Neural progenitor cell (in vitro differentiated cells): Measurements from ENCODE around the gene MAP3K6. TPM values are rescaled to one million over a fixed set of nuclear protein-coding genes. Genes with fewer than 3 reads are reported as not detected.

Source experiments
- DNase-seq: peaks from one replicate; pipeline ENCODE4 v3.0.0-alpha.2; 2016; ENCODE audit warnings: low spot score
- H2AFZ ChIP-seq: fragments of 200-600 bp; sonication (generic); replicated peaks from 2 replicates; pipeline ENCODE4 v1.6.1; 2016; ENCODE audit warnings: antibody characterized with exemption
- H3F3A ChIP-seq: fragments of 200-600 bp; sonication (generic); 2 replicates; pipeline ENCODE4 v1.6.1; 2016; ENCODE audit warnings: antibody characterized with exemption, low read depth
- H3K27ac ChIP-seq: fragments of 200-600 bp; sonication (generic); 2 replicates; pipeline ENCODE4 v1.5.1; 2016; ENCODE audit warnings: mild to moderate bottlenecking
- H3K27me3 ChIP-seq: fragments of 200-600 bp; sonication (generic); 2 replicates; pipeline ENCODE4 v1.6.1; 2016; ENCODE audit warnings: mild to moderate bottlenecking, moderate library complexity
- H3K36me3 ChIP-seq: fragments of 200-600 bp; sonication (generic); 2 replicates; pipeline ENCODE4 v1.5.1; 2016
- H3K4me1 ChIP-seq: fragments of 200-600 bp; sonication (generic); 2 replicates; pipeline ENCODE4 v1.6.1; 2016; ENCODE audit warnings: mixed run types
- H3K4me2 ChIP-seq: fragments of 200-600 bp; sonication (generic); 2 replicates; pipeline ENCODE4 v1.6.1; 2016
- H3K4me3 ChIP-seq: fragments of 200-600 bp; sonication (generic); 2 replicates; pipeline ENCODE4 v1.5.1; 2016
- H3K79me2 ChIP-seq: fragments of 200-600 bp; sonication (generic); 2 replicates; pipeline ENCODE4 v1.6.1; 2016; ENCODE audit warnings: low read depth
- H3K9ac ChIP-seq: fragments of 200-600 bp; sonication (generic); 2 replicates; pipeline ENCODE4 v1.6.1; 2016
- H3K9me3 ChIP-seq: fragments of 200-600 bp; sonication (generic); 2 replicates; pipeline ENCODE4 v1.5.1; 2016; ENCODE audit warnings: low read depth
- H4K20me1 ChIP-seq: fragments of 200-600 bp; sonication (generic); 2 replicates; pipeline ENCODE4 v1.6.1; 2016; ENCODE audit warnings: low read depth
- H3K27ac Mint-ChIP-seq: 3 replicates; pipeline ENCODE4 v1.8.0; 2021; ENCODE audit warnings: mixed read lengths
- H3K27me3 Mint-ChIP-seq: 2 replicates; pipeline ENCODE4 v1.8.0; 2022; ENCODE audit warnings: low read depth, mild to moderate bottlenecking, inconsistent platforms, moderate library complexity, mixed read lengths; ENCODE audit not compliant: insufficient read depth
- H3K36me3 Mint-ChIP-seq: 3 replicates; pipeline ENCODE4 v1.8.0; 2021; ENCODE audit warnings: mixed read lengths
- H3K4me1 Mint-ChIP-seq: 3 replicates; pipeline ENCODE4 v1.8.0; 2021; ENCODE audit warnings: mixed read lengths
- H3K4me3 Mint-ChIP-seq: 3 replicates; pipeline ENCODE4 v1.8.0; 2021; ENCODE audit warnings: mild to moderate bottlenecking, moderate library complexity, mixed read lengths
- H3K9me3 Mint-ChIP-seq: 3 replicates; pipeline ENCODE4 v1.8.0; 2020; ENCODE audit warnings: mixed read lengths
- CTCF ChIP-seq: fragments of 200-600 bp; sonication (generic); IDR thresholded peaks from 2 replicates; pipeline ENCODE4 v1.5.1; 2017; ENCODE audit warnings: antibody characterized with exemption, mild to moderate bottlenecking
- EZH2 ChIP-seq: fragments of 200-600 bp; sonication (generic); IDR thresholded peaks from 2 replicates; pipeline ENCODE4 v1.6.1; 2017; ENCODE audit warnings: antibody characterized with exemption, mild to moderate bottlenecking, moderate library complexity
- EZH2phosphoT487 ChIP-seq: fragments of 200-600 bp; sonication (generic); IDR thresholded peaks from 2 replicates; pipeline ENCODE4 v1.6.1; 2017; ENCODE audit warnings: antibody characterized with exemption
- total RNA-seq: library from RNA; depleted of rRNA; stranded (reverse); fragments of >200 nt; gene quantifications from 2 replicates; pipeline ENCODE4 v1.2.3, GENCODE V29; 2015; ENCODE audit warnings: low replicate concordance

The MAP3K6 gene
- total RNA-seq, 1 donor from 2014 or later, result 1.9 TPM

GRCh38 chr1:27395441-27396195 lies 28.9 kb upstream of the MAP3K6 start:
- Histone ChIP-seq H3F3A (peaks cover 15% of the 10 kb centered on the region), H3K9me3 (no peaks in the 10 kb centered on the region), H2AFZ (no peak overlapping the region), H3K27me3 (no peaks in the 10 kb centered on the region), H3K79me2 (no peaks in the 10 kb centered on the region), H3K9ac (no peak overlapping the region), H3K4me1 (peaks cover 31% of the 10 kb centered on the region), H3K4me2 (no peak overlapping the region), H3K36me3 (no peaks in the 10 kb centered on the region), H3K4me3 (no peak overlapping the region), H3K27ac (no peak overlapping the region), H4K20me1 (no peaks in the 10 kb centered on the region)
- DNase-seq, result peak; percentile 83
- TF ChIP-seq EZH2phosphoT487 (no peak), EZH2 (no peak), CTCF (peak; percentile 96)
- H3K4me3 Mint-ChIP-seq, result no peak overlapping the region
- H3K9me3 Mint-ChIP-seq, result no peaks in the 10 kb centered on the region
- peaks cover 11% of the 10 kb centered on the region for H3K27me3 Mint-ChIP-seq
- no peak overlapping the region for H3K27ac Mint-ChIP-seq
- H3K4me1 Mint-ChIP-seq, result peaks cover 52% of the 10 kb centered on the region
- H3K36me3 Mint-ChIP-seq, result no peaks in the 10 kb centered on the region

- Mint-ChIP-seq H3K9me3 (no peaks in the 10 kb centered on the region), H3K4me3 (peak overlapping the region; percentile 31), H3K36me3 (no peaks in the 10 kb centered on the region), H3K27me3 (peaks cover 11% of the 10 kb centered on the region), H3K4me1 (peaks cover 45% of the 10 kb centered on the region), H3K27ac (no peak overlapping the region)
- no peak for TF ChIP-seq CTCF
- Histone ChIP-seq H4K20me1 (no peaks in the 10 kb centered on the region), H3K36me3 (no peaks in the 10 kb centered on the region), H3K79me2 (no peaks in the 10 kb centered on the region), H3K4me2 (no peak overlapping the region), H3K9me3 (no peaks in the 10 kb centered on the region), H2AFZ (no peak overlapping the region), H3K4me3 (no peak overlapping the region), H3K4me1 (peaks cover 26% of the 10 kb centered on the region), H3F3A (peaks cover 15% of the 10 kb centered on the region), H3K9ac (no peak overlapping the region), H3K27ac (no peak overlapping the region), H3K27me3 (no peaks in the 10 kb centered on the region)
- no peak for DNase-seq
These were observed 28.2 kb upstream of the MAP3K6 start for GRCh38 chr1:27394925-27395324.

DNA sequence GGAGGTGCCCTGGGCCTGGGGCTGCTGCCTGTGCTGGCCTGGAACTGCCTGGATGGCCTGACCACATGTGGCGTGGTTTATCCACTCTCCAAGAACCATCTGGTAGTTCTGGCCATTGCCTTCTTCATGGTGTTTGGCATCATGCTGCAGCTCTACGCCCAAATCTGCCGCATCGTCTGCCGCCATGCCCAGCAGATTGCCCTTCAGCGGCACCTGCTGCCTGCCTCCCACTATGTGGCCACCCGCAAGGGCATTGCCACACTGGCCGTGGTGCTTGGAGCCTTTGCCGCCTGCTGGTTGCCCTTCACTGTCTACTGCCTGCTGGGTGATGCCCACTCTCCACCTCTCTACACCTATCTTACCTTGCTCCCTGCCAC lies 27.5 kb upstream of the MAP3K6 start:
- no peaks in the 10 kb centered on the region for H4K20me1 ChIP-seq
- H3K27ac ChIP-seq, result no peak overlapping the region
- H3K9me3 Mint-ChIP-seq, result no peaks in the 10 kb centered on the region
- no peaks in the 10 kb centered on the region for H3K36me3 ChIP-seq
- H3K27ac Mint-ChIP-seq, result no peak overlapping the region
- H3K4me2 ChIP-seq, result no peak overlapping the region
- peaks cover 20% of the 10 kb centered on the region for H3K4me1 ChIP-seq
- peaks cover 39% of the 10 kb centered on the region for H3K4me1 Mint-ChIP-seq
- H3K9me3 ChIP-seq, result no peaks in the 10 kb centered on the region
- H3K4me3 Mint-ChIP-seq, result peak overlapping the region; percentile 47
- no peak for DNase-seq
- H3K27me3 ChIP-seq, result no peaks in the 10 kb centered on the region
- peaks cover 11% of the 10 kb centered on the region for H3K27me3 Mint-ChIP-seq
- TF ChIP-seq CTCF, result no peak
- no peak overlapping the region for H2AFZ ChIP-seq
- no peaks in the 10 kb centered on the region for H3K79me2 ChIP-seq
- H3K4me3 ChIP-seq, result no peak overlapping the region
- no peaks in the 10 kb centered on the region for H3K36me3 Mint-ChIP-seq
- no peak overlapping the region for H3K9ac ChIP-seq
- peaks cover 15% of the 10 kb centered on the region for H3F3A ChIP-seq
